22Rv1 (cell line): ENCODE results near the gene PANX1.
A peak's percentile ranks its signal among the peaks of the same experiment; 100 is the strongest.

ENCODE experiments used
- CTCF ChIP-seq: fragments of 450-650 bp; IDR thresholded peaks from 2 replicates; pipeline ENCODE4 v1.5.1; 2017; ENCODE audit warnings: mild to moderate bottlenecking
- ZFX ChIP-seq: fragments of 450-650 bp; IDR thresholded peaks from 2 replicates; pipeline ENCODE4 v1.6.1; 2017; ENCODE audit warnings: antibody characterized with exemption, borderline replicate concordance

DNA sequence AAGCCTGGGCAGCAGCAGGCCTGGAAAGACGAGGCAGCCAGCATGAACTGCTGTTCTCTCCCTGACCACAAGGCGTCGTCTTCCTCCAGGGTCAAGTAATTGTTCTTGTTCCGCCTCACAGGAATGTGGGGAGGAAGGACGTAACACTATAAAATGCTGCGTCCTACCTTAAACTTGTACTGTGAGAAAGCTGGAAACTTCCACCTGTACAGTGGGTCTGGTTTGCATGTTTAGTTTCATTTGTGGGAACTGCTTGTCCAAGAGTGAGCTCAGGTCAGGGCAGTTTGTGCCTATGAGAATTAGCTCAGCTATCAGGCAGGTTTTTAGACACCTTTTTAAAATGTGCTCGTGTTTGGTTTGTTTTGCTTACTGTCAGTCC, 55.2 kb downstream of the PANX1 start:
- TF ChIP-seq CTCF (peak; percentile 88), ZFX (no peak)
